ENCODE measurements around the gene NCKAP5.

- TF ChIP-seq POLR2AphosphoS5 (IDR thresholded peaks at IDR 0.05; ENCODE audit: low read depth, low read length) (no peak), POLR2A (IDR thresholded peaks at IDR 0.05; ENCODE audit: low read depth, low read length) (no peak)
These were observed 593.7 kb downstream of the NCKAP5 start for GRCh38 chr2:132974467-132975095.

Data from GM12892 (cell line).